GM23338 (cell line): ENCODE measurements around the gene SULT2A1.

Experiments
- CREB1 ChIP-seq: fragments of 250-450 bp; sonication (Bioruptor Pico); IDR thresholded peaks from 2 replicates; pipeline ENCODE4 v1.5.0; 2020; ENCODE audit warnings: low read depth, mild to moderate bottlenecking, moderate library complexity
- EZH2phosphoT487 ChIP-seq: fragments of 200-600 bp; sonication (generic); IDR thresholded peaks from one replicate; pipeline ENCODE4 v1.8.1; 2018; ENCODE audit warnings: antibody characterized with exemption; ENCODE audit not compliant: unreplicated experiment
- NANOG ChIP-seq: IDR thresholded peaks from 2 replicates; pipeline ENCODE4 v1.6.1; 2016; ENCODE audit warnings: antibody characterized with exemption, borderline replicate concordance
- POLR2AphosphoS5 ChIP-seq: IDR thresholded peaks from 2 replicates; pipeline ENCODE4 v1.6.1; 2016; ENCODE audit warnings: antibody characterized with exemption, low read depth
- STAT1 ChIP-seq: IDR thresholded peaks from one replicate; pipeline ENCODE4 v1.6.1; 2016; ENCODE audit warnings: antibody characterized with exemption; ENCODE audit not compliant: unreplicated experiment
- ZNF114 ChIP-seq: fragments of 250-450 bp; sonication (Bioruptor Pico); IDR thresholded peaks from 2 replicates; pipeline ENCODE4 v1.5.0; 2020; ENCODE audit warnings: mild to moderate bottlenecking, moderate library complexity
- TF ChIP-seq, protein P1 (sequence below), 2 experiments: fragments of 200-600 bp in 1 of 2; sonication (generic) in 1 of 2; conservative IDR thresholded peaks; 2 replicates each; pipeline versions ENCODE4 v1.5.1 to v1.6.1; 2016 to 2017; ENCODE audit warnings: antibody characterized with exemption in 2 of 2, low read depth in 2 of 2, mild to moderate bottlenecking in 2 of 2, moderate library complexity in 1 of 2
- TF ChIP-seq, protein P2 (sequence below): IDR thresholded peaks from one replicate; pipeline ENCODE4 v1.6.1; 2018; ENCODE audit warnings: antibody characterized with exemption; ENCODE audit not compliant: unreplicated experiment

DNA sequence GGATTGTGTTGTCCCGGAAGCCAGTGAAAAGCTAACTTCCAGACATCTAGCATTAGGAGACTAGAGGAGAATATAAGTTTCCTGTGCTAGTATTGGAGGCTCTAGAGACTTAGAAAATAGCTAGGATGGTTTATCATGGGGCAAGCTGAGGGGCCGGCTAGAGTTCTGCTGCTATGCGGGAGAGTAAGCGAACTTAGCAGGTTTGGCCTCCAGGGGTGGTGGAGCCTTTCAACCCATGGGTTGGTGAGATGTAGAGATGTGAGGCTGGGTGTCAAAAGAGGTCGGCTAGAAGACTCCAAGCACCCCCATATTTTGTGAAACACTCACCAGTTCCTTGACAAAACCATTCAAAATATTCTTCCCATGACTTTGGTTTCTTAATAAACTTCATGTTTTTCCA, 4.4 kb downstream of the SULT2A1 start:
- TF ChIP-seq, protein P1, sequence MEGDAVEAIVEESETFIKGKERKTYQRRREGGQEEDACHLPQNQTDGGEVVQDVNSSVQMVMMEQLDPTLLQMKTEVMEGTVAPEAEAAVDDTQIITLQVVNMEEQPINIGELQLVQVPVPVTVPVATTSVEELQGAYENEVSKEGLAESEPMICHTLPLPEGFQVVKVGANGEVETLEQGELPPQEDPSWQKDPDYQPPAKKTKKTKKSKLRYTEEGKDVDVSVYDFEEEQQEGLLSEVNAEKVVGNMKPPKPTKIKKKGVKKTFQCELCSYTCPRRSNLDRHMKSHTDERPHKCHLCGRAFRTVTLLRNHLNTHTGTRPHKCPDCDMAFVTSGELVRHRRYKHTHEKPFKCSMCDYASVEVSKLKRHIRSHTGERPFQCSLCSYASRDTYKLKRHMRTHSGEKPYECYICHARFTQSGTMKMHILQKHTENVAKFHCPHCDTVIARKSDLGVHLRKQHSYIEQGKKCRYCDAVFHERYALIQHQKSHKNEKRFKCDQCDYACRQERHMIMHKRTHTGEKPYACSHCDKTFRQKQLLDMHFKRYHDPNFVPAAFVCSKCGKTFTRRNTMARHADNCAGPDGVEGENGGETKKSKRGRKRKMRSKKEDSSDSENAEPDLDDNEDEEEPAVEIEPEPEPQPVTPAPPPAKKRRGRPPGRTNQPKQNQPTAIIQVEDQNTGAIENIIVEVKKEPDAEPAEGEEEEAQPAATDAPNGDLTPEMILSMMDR (conservative IDR thresholded peaks at IDR 0.05; ENCODE audit: low read depth in 2 of 2) = no peak; a peak in 2 of 4 replicates
- TF ChIP-seq, protein P2, sequence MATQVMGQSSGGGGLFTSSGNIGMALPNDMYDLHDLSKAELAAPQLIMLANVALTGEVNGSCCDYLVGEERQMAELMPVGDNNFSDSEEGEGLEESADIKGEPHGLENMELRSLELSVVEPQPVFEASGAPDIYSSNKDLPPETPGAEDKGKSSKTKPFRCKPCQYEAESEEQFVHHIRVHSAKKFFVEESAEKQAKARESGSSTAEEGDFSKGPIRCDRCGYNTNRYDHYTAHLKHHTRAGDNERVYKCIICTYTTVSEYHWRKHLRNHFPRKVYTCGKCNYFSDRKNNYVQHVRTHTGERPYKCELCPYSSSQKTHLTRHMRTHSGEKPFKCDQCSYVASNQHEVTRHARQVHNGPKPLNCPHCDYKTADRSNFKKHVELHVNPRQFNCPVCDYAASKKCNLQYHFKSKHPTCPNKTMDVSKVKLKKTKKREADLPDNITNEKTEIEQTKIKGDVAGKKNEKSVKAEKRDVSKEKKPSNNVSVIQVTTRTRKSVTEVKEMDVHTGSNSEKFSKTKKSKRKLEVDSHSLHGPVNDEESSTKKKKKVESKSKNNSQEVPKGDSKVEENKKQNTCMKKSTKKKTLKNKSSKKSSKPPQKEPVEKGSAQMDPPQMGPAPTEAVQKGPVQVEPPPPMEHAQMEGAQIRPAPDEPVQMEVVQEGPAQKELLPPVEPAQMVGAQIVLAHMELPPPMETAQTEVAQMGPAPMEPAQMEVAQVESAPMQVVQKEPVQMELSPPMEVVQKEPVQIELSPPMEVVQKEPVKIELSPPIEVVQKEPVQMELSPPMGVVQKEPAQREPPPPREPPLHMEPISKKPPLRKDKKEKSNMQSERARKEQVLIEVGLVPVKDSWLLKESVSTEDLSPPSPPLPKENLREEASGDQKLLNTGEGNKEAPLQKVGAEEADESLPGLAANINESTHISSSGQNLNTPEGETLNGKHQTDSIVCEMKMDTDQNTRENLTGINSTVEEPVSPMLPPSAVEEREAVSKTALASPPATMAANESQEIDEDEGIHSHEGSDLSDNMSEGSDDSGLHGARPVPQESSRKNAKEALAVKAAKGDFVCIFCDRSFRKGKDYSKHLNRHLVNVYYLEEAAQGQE = no peak
- TF ChIP-seq EZH2phosphoT487 = no peak
- no peak for TF ChIP-seq ZNF114 (CRISPR knock-in tag)
- TF ChIP-seq POLR2AphosphoS5 = no peak
- no peak for TF ChIP-seq NANOG
- no peak for TF ChIP-seq CREB1 (CRISPR knock-in tag)
- TF ChIP-seq STAT1 = no peak
